HUES64 (cell line): Measurements from ENCODE around the gene PCDHGB6.
"Not testable (repeated sequence)": the region's sequence is repeated elsewhere in the genome, so short reads cannot be mapped to it uniquely, and the experiment has no call there.

ENCODE experiments used
- H3K27ac ChIP-seq: 2 replicates; pipeline ENCODE4 v1.7.0; 2013; ENCODE audit warnings: low read depth, low read length, inconsistent platforms
- H3K27me3 ChIP-seq: 2 replicates; pipeline ENCODE4 v1.6.1; 2013; ENCODE audit warnings: mild to moderate bottlenecking, low read length; ENCODE audit not compliant: insufficient read depth
- H3K36me3 ChIP-seq: 2 replicates; pipeline ENCODE4 v1.6.1; 2013; ENCODE audit warnings: mild to moderate bottlenecking, low read length; ENCODE audit not compliant: insufficient read depth
- H3K4me1 ChIP-seq: 2 replicates; pipeline ENCODE4 v1.6.1; 2013; ENCODE audit warnings: mild to moderate bottlenecking, low read length, moderate library complexity; ENCODE audit not compliant: insufficient read depth
- H3K4me3 ChIP-seq: 2 replicates; pipeline ENCODE4 v1.5.1; 2013; ENCODE audit warnings: mild to moderate bottlenecking, low read length, moderate library complexity
- H3K9ac ChIP-seq: 2 replicates; pipeline ENCODE4 v1.6.1; 2013; ENCODE audit warnings: mild to moderate bottlenecking, low read depth, low read length
- H3K9me3 ChIP-seq: 2 replicates; pipeline ENCODE4 v1.6.1; 2013; ENCODE audit warnings: low read depth, low read length; ENCODE audit not compliant: insufficient read depth
- WGBS: fragments of 150-250, 120-280 bp; methylation state at CpG from one replicate; pipeline ENCODE4 v1.1.7; 2013; ENCODE audit warnings: missing lambda C conversion rate; 5-methylcytosine and 5-hydroxymethylcytosine counted together

The PCDHGB6 gene

GRCh38 chr5:141411575-141411974, 3.8 kb downstream of the PCDHGB6 start:
- 97% methylated on average over 3 of the region's 3 CpGs for WGBS
- peaks cover 10% of the 10 kb centered on the region for H3K27me3 ChIP-seq
- H3K27ac ChIP-seq = no peak overlapping the region
- no peak overlapping the region for H3K9ac ChIP-seq
- peaks cover 3% of the 10 kb centered on the region; the same call in 1 of the 2 replicates for H3K36me3 ChIP-seq
- H3K9me3 ChIP-seq = peaks cover 21% of the 10 kb centered on the region; the same call in 1 of the 2 replicates
- H3K4me1 ChIP-seq = no peaks in the 10 kb centered on the region
- H3K4me3 ChIP-seq = no peak overlapping the region

- Histone ChIP-seq H3K9ac (peak within 1 kb of the TSS; percentile 71), H3K9me3 (peaks cover 21% of the 10 kb centered on the region; the same call in 1 of the 2 replicates), H3K4me1 (no peaks in the 10 kb centered on the region), H3K27me3 (peaks cover 10% of the 10 kb centered on the region), H3K4me3 (peak within 1 kb of the TSS; percentile 77), H3K36me3 (peaks cover 3% of the 10 kb centered on the region; the same call in 1 of the 2 replicates), H3K27ac (no peak within 1 kb of the TSS)
- 85% methylated on average over 31 of the region's 31 CpGs for WGBS
Observed at GRCh38 chr5:141412854-141413539, 5.2 kb downstream of the PCDHGB6 start, which contains the start of gene PCDHGA10. Gene PCDHGA10 (plus strand): TSS chr5:141412987. CDS start chr5:141413176, 189 bp downstream.

- peaks cover 6% of the 10 kb centered on the region; the same call in 1 of the 2 replicates for H3K36me3 ChIP-seq
- H3K9me3 ChIP-seq = peaks cover 26% of the 10 kb centered on the region
- 90% methylated on average over 25 of the region's 25 CpGs for WGBS
- H3K27ac ChIP-seq = no peak overlapping the region
- peaks cover 12% of the 10 kb centered on the region for H3K27me3 ChIP-seq
- no peaks in the 10 kb centered on the region for H3K4me1 ChIP-seq
- peak overlapping the region; percentile 71; the same call in 1 of the 2 replicates for H3K9ac ChIP-seq
- H3K4me3 ChIP-seq = peak overlapping the region; percentile 77
Observed at GRCh38 chr5:141413540-141414069, 5.8 kb downstream of the PCDHGB6 start.

- not testable (repeated sequence) for H3K4me1 ChIP-seq, H3K27ac ChIP-seq, H3K27me3 ChIP-seq, H3K9ac ChIP-seq, H3K4me3 ChIP-seq
- Histone ChIP-seq H3K36me3 (peaks cover 14% of the 10 kb centered on the region; the same call in 1 of the 2 replicates), H3K9me3 (peaks cover 33% of the 10 kb centered on the region)
- 96% methylated on average over 46 of the region's 46 CpGs for WGBS
Observed at GRCh38 chr5:141414548-141415274, 6.9 kb downstream of the PCDHGB6 start.

- not testable (repeated sequence) for H3K27ac ChIP-seq, H3K27me3 ChIP-seq, H3K4me1 ChIP-seq, H3K4me3 ChIP-seq, H3K9ac ChIP-seq
- H3K36me3 ChIP-seq = peaks cover 20% of the 10 kb centered on the region; the same call in 1 of the 2 replicates
- peaks cover 36% of the 10 kb centered on the region for H3K9me3 ChIP-seq
- WGBS = 96% methylated on average over 24 of the region's 24 CpGs
Observed at GRCh38 chr5:141415275-141415618, 7.4 kb downstream of the PCDHGB6 start.

GRCh38 chr5:141417494-141418172, 9.8 kb downstream of the PCDHGB6 start, which contains the start of gene PCDHGB7:
Gene PCDHGB7 (plus strand): TSS chr5:141417677. CDS start chr5:141417860, 183 bp downstream.
- not testable (repeated sequence) for H3K27ac ChIP-seq, H3K27me3 ChIP-seq, H3K4me1 ChIP-seq
- H3K9me3 ChIP-seq = peaks cover 60% of the 10 kb centered on the region
- WGBS = 46% methylated on average over 47 of the region's 47 CpGs
- H3K4me3 ChIP-seq = peak within 1 kb of the TSS; percentile 65
- peaks cover 41% of the 10 kb centered on the region; the same call in 1 of the 2 replicates for H3K36me3 ChIP-seq
- H3K9ac ChIP-seq = peak within 1 kb of the TSS; percentile 74

GRCh38 chr5:141419074-141419880, 11.5 kb downstream of the PCDHGB6 start:
- Histone ChIP-seq H3K4me1 (no peaks in the 10 kb centered on the region), H3K9me3 (peaks cover 57% of the 10 kb centered on the region), H3K4me3 (0 out of 2 replicates have a peak overlapping the region, but pooled peaks have one; percentile 65), H3K36me3 (peaks cover 50% of the 10 kb centered on the region; the same call in 1 of the 2 replicates), H3K9ac (no peak overlapping the region), H3K27ac (no peak overlapping the region), H3K27me3 (peaks cover 10% of the 10 kb centered on the region)
- 97% methylated on average over 74 of the region's 74 CpGs for WGBS

GRCh38 chr5:141420855-141421488, 13.2 kb downstream of the PCDHGB6 start, which contains the start of gene PCDHGA11:
Gene PCDHGA11 (plus strand): TSS chr5:141421051. CDS start chr5:141421228, 177 bp downstream.
- H3K36me3 ChIP-seq = peaks cover 59% of the 10 kb centered on the region; the same call in 1 of the 2 replicates
- peak within 1 kb of the TSS; percentile 57 for H3K4me3 ChIP-seq
- no peaks in the 10 kb centered on the region for H3K4me1 ChIP-seq
- H3K27ac ChIP-seq = no peak within 1 kb of the TSS; the same call in 1 of the 2 replicates
- peak within 1 kb of the TSS; percentile 57 for H3K9ac ChIP-seq
- H3K9me3 ChIP-seq = peaks cover 61% of the 10 kb centered on the region
- WGBS = 82% methylated on average over 42 of the region's 42 CpGs
- peaks cover 10% of the 10 kb centered on the region for H3K27me3 ChIP-seq

GRCh38 chr5:141421489-141421855, 13.7 kb downstream of the PCDHGB6 start:
- Histone ChIP-seq H3K9me3 (peaks cover 62% of the 10 kb centered on the region), H3K36me3 (peaks cover 64% of the 10 kb centered on the region; the same call in 1 of the 2 replicates), H3K4me1 (no peaks in the 10 kb centered on the region), H3K27ac (no peak overlapping the region), H3K9ac (peak overlapping the region; percentile 57; the same call in 1 of the 2 replicates), H3K4me3 (peak overlapping the region; percentile 57), H3K27me3 (peaks cover 10% of the 10 kb centered on the region)
- WGBS = 91% methylated on average over 13 of the region's 13 CpGs
